ENCODE data around the gene PSMD8.
"Not testable (repeated sequence)": the region's sequence is repeated elsewhere in the genome, so short reads cannot be mapped to it uniquely, and the experiment has no call there.

The PSMD8 gene

DNA sequence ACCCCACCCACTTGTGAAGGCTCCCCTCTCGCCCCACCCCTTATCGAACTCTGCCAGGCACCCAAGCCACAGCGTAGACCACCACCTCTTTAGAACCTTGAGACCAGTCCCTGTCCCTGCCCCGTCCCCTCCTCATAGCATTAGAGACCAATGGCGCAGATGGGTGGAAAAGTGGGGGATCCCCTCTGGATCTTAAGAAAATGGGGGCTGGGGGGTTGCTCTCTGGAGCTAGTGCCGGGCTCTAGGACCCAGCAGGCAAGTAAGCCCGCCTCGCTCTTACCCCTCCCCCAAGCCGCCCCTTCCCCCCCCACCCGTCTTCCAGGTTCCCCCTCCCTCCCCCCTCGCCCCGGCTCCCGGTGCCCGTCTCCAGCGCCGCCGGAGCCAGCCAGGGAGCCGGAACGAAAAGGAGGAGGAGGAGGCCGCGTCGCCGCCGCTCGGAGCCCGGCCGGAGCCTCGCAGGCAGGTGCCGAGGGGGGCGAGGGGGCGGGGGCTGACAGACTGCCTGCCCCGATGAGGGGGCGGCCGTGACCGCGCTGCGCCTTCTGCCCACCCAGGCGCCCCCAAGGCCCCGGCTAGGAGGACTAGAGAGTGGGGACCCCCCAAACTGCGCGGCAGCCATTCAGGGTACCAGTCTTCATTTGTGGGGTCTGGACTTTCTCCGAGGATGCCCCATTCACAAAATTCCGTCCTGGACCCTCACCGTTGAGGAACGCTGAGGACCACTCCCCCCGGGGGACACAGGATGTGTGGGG is 14.2 kb downstream of the PSMD8 start, which contains the start of gene SPRED3:
SPRED3 (plus strand) TSS at position 349 of the 752 bp plus-strand sequence. CDS start 1,606 bp downstream, outside the sequence.
- DNase-seq = peak; percentile 58

GRCh38 chr19:38389101-38389925 is 14.9 kb downstream of the PSMD8 start:
- DNase-seq = peak; percentile 40

GRCh38 chr19:38389957-38390924 is 15.9 kb downstream of the PSMD8 start:
- DNase-seq = no peak

GRCh38 chr19:38391911-38392464 is 17.6 kb downstream of the PSMD8 start:
- no peak for DNase-seq

GRCh38 chr19:38392707-38393308 is 18.4 kb downstream of the PSMD8 start:
- DNase-seq = no peak

GRCh38 chr19:38394488-38394887 is 20.1 kb downstream of the PSMD8 start:
- no peak for DNase-seq

DNA sequence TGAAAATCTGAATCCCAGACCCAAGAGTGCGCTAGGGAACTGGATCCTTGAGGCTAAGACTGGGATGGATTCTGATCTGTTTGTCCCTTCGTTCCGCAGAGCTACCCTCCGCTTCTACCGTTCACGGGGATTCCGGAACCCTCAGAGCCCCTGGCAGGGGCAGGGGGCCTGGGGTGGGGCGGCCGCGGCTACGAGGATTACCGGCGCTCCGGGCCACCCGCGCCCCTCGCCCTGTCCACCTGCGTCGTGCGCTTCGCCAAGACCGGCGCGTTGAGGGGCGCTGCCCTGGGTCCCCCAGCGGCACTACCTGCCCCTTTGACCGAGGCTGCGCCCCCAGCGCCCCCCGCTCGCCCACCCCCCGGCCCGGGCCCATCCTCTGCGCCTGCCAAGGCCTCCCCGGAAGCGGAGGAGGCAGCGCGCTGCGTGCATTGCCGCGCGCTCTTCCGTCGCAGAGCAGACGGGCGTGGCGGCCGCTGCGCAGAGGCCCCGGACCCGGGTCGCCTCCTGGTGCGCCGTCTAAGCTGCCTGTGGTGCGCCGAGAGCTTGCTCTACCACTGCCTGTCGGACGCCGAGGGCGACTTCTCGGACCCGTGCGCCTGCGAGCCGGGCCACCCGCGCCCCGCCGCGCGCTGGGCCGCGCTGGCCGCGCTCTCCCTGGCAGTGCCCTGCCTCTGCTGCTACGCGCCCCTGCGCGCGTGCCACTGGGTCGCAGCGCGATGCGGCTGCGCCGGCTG is 21.2 kb downstream of the PSMD8 start:
- DNase-seq = no peak

GRCh38 chr19:38399081-38399480 is 24.7 kb downstream of the PSMD8 start:
- no peak for DNase-seq

DNA sequence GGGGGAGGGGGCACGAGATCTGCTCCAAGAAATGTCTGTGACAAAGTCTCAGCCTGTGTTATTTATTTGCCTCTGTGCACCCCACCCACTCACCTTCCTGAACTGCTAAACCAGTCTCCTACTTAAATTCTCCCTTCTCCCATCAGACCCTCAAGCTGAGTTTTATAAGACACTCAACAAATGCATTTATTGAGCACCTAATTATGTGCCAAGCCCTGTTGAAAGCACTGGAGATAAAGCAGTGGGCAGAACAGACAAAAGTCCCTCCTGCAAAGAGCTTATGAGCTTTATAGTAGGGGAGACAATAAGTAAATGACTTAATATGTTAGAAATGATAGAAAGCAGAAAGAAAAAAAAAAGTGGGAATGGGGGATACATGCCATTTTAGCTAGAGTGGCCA is 25.2 kb downstream of the PSMD8 start:
- no peak for DNase-seq

GRCh38 chr19:38400361-38400760 is 26.0 kb downstream of the PSMD8 start:
- DNase-seq = no peak

DNA sequence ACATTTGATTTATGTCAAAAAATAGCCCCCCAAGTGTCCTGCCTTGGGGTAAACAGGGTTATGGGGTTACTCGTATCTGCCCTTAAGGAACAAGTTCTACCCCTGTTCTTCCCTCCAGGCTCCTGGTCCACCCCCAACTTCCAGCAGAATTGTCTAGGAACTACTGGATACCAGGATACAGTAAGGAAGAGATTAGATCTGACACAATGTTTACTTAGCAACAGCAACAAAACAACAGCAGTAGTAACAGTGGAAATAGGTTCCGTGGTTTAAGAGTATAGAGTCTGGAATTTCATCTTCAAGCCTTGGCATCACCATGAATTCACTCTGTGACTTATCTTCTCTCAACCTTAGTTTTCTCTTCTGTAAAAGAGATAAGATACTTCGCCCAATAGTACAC is 26.8 kb downstream of the PSMD8 start:
- DNase-seq = no peak

- DNase-seq = no peak
Observed at GRCh38 chr19:38402623-38402966, 28.2 kb downstream of the PSMD8 start.

DNA sequence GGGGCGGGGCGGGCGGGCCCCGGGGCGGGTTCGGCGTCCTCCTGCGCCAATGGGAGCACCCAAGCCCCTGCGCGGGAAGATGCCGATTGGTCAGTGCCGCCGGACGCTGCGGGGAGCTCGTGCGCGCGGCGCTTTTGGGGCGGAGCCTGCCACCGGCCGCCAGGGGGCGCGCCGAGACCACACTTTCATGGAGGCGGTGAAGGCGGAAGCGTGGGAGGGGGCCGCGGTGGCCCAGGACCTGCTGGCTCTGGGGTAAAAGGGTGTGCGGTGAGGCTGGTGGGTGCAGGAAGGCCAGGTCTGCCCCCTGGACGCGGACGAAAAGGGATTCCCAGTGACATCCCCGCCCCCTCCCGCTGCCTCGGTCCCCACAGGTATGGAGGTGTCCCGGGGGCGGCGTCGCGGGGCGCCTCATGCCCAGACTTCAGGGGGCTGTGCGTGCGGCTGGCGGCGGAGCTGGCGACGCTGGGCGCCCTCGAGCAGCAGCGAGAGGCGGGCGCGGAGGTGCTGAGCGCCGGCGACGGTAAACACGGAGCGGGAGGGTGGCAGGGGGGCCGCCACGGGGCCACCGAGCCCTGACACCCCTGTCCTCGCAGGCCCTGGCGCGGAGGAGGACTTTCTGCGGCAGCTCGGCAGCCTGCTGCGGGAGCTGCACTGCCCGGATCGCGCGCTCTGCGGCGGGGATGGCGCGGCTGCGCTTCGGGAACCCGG is 28.8 kb downstream of the PSMD8 start, which contains the start of gene FAM98C:
FAM98C (plus strand) TSS at position 127 of the 708 bp plus-strand sequence; CDS start at position 188, 61 bp downstream.
- DNase-seq = peak; percentile 92

- no peak for DNase-seq
Observed at GRCh38 chr19:38404858-38405257, 30.5 kb downstream of the PSMD8 start.

- no peak for DNase-seq
Observed at GRCh38 chr19:38405276-38405675, 30.9 kb downstream of the PSMD8 start.

DNA sequence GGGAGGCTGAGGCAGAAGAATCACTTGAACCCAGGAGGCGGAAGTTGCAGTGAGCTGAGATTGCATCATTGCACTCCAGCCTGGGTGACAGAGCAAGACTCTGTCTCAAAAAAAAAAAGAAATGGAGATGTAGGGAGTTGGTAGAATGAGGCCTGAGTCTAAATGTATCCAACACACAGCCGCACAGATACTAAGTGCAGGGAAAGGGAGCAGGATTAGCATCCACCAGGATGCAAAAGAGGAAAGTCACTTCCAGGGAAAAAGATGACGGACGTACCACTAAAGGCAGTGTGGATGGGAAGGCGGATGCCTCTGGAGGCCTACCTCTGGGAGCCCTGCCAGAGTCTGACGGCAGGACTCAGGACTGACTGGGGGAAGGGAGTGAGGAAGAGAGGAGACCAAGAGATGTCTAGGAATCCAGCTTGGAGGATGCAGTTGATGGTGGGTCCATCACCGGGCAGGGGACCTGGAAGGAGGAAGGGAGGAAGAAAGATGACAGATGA is 35.3 kb downstream of the PSMD8 start:
- no peak for DNase-seq

DNA sequence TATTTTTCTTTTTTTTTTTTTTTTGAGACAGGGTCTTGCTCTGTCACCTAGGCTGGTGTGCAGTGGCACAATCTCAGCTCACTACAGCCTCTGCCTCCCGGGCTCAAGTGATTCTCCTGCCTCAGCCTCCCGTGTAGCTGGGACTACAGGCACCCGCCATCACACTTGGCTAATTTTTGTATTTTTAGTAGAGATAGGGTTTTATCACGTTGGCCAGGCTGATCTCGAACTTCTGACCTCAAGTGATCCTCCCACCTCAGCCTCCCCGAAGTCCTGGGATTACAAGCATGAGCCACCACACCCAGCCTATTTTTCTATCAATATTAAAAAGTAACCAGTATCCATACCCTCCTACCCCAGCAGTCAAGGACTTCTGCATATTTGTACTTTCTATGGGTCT is 36.0 kb downstream of the PSMD8 start:
- DNase-seq = not testable (repeated sequence)

GRCh38 chr19:38411041-38411712 is 36.8 kb downstream of the PSMD8 start:
- DNase-seq = no peak

DNA sequence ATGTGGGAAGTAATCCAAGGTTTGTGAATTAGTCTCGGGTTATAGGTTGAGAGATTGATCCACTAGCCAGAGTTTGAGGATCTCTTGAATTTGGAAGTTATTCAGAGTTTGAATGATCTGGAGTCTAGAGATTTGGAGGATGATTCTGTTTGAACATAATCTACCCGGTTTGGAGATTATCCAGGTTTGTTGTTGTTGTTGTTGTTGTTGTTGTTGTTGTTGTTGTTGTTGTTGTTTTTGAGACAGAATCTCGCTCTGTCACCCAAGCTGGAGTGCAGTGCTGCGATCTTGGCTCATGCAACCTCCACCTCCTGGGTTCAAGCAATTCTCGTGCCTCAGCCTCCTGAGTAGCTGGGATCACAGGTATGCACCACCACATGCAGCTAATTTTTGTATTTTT is 37.5 kb downstream of the PSMD8 start:
- DNase-seq = not testable (repeated sequence)

DNA sequence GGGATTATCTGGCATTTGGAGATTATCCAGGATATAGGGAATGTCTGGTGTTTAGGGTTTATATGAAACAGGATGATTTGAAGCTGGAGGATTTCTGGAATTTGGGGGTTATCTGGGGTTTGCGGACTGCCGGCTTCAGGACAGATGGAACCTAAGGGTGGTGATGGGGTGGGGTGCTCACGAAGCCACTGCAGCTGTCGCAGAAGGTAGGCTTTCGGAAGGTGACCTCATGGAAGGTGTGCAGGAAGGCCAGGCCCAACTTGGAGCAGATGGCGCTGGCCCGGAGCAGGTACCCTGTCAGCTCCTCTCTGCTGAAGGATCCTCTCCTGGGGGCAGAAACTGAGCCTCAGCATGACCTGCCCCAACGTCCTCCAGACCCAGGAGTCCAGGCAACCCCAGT is 38.1 kb downstream of the PSMD8 start:
- DNase-seq = no peak

Measured in DMS79 treated with DMSO at 0.1 percent for 48 hours (cell line).